DND-41 (cell line): Measurements from ENCODE around the gene FUBP3.

ENCODE experiments used
- CTCF ChIP-seq: IDR thresholded peaks from 2 replicates; pipeline ENCODE4 v1.5.1; 2012; ENCODE audit warnings: borderline replicate concordance, low read length, moderate library complexity, mild to moderate bottlenecking; ENCODE audit not compliant: poor library complexity, severe bottlenecking; ENCODE audit errors: extremely low read depth
- EZH2 ChIP-seq: IDR thresholded peaks from 3 replicates; pipeline ENCODE4 v1.6.1; 2012; ENCODE audit warnings: borderline replicate concordance, low read depth, mild to moderate bottlenecking, moderate library complexity, low read length, inconsistent platforms; ENCODE audit not compliant: severe bottlenecking

DNA sequence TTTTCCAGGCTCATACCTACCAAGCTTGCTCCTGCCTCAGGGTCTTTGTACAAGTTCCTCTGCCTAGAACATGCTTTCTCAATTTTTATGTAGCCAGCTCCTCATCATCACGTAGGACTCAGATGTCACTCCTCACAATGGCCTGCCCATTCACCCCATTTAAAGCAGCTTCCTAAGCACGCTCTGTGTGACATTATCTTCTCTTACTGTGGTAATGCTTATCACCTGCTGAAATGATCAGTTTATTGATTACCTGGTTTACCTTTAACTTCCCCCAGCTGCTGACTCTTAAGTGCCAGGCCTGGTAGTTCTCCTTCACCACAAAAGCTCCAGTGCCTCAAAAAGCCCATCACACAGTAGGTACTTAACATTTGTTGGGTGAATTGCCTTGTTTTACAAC lies 13.6 kb downstream of the FUBP3 start:
- TF ChIP-seq CTCF (no peak), EZH2 (no peak)
